ENCODE data around the gene ZDHHC11B. TPM values are rescaled to one million over a fixed set of nuclear protein-coding genes. Genes with fewer than 3 reads are reported as not detected.

The ZDHHC11B gene
- total and polyA plus RNA-seq, 2 of the 13 experiments (the other 11 are each of a cell fraction or from before 2014, with no cell fraction given): 0.11 to 0.12 TPM

GRCh38 chr5:671459-672328, 112.8 kb downstream of the ZDHHC11B start (continued):
- TF ChIP-seq ZNF407 (CRISPR knock-in tag; IDR thresholded peaks at IDR 0.05; ENCODE audit: not compliant biosample characterization) (no peak), MNT (IDR thresholded peaks at IDR 0.05) (no peak), SAFB2 (CRISPR knock-in tag; IDR thresholded peaks at IDR 0.05; ENCODE audit: borderline replicate concordance, low read depth) (no peak; the same call in 1 of the 2 replicates), CSRNP1 (CRISPR knock-in tag; IDR thresholded peaks at IDR 0.05) (no peak), DNMT1 (CRISPR knock-in tag; IDR thresholded peaks at IDR 0.05) (no peak), SSRP1 (CRISPR knock-in tag; IDR thresholded peaks at IDR 0.05) (peak; percentile 69; the same call in 1 of the 2 replicates), ZNF572 (CRISPR knock-in tag; IDR thresholded peaks at IDR 0.05) (no peak), ZNF142 (CRISPR knock-in tag; IDR thresholded peaks at IDR 0.05) (no peak)
